Uterus (tissue), 4 donors: Measurements from ENCODE around the gene E2F1. TPM values are rescaled to one million over a fixed set of nuclear protein-coding genes. Genes with fewer than 3 reads are reported as not detected.
"Not testable (repeated sequence)": the region's sequence is repeated elsewhere in the genome, so short reads cannot be mapped to it uniquely, and the experiment has no call there.

Experiments
- DNase-seq, 2 donors: peaks; one replicate each; pipeline ENCODE4 v3.0.0-alpha.2; 2019 to 2020
- H3K27ac ChIP-seq, 2 donors: fragments of 200-600 bp; sonication (generic); 1 replicate in 1 of 2; 2 replicates in 1 of 2; pipeline ENCODE4 v1.5.1; 2016 to 2018
- H3K27me3 ChIP-seq, 2 donors: fragments of 200-600 bp; sonication (generic); one replicate each; pipeline ENCODE4 v1.5.1; 2018 to 2019; ENCODE audit warnings: control low read depth in 1 of 2
- H3K36me3 ChIP-seq, 2 donors: fragments of 200-600 bp; sonication (generic); one replicate each; pipeline ENCODE4 v1.5.1; 2019; ENCODE audit warnings: control low read depth in 1 of 2
- H3K4me1 ChIP-seq, 2 donors: fragments of 200-600 bp; sonication (generic); one replicate each; pipeline ENCODE4 v1.5.1; 2018 to 2019; ENCODE audit warnings: control low read depth in 1 of 2
- H3K4me3 ChIP-seq, 2 donors: fragments of 200-600 bp; sonication (generic); 1 replicate in 1 of 2; 2 replicates in 1 of 2; pipeline ENCODE4 v1.5.1; 2018 to 2019; ENCODE audit warnings: mild to moderate bottlenecking in 1 of 2
- H3K9me3 ChIP-seq, 2 donors: fragments of 200-600 bp; sonication (generic); one replicate each; pipeline ENCODE4 v1.5.1; 2019; ENCODE audit warnings: control low read depth in 1 of 2
- CTCF ChIP-seq, 4 experiments: fragments of 200-600 bp in 2 of 4; fragments of 450-650 bp in 2 of 4; sonication (generic) in 2 of 4; IDR thresholded peaks; one replicate each; pipeline ENCODE4 v1.5.1; 2016 to 2019; ENCODE audit warnings: antibody characterized with exemption in 4 of 4, mild to moderate bottlenecking in 2 of 4, moderate library complexity in 1 of 4
- POLR2A ChIP-seq, 2 donors: fragments of 450-650 bp; IDR thresholded peaks; one replicate each; pipeline ENCODE4 v1.6.1; 2016; ENCODE audit warnings: antibody characterized with exemption in 2 of 2, mild to moderate bottlenecking in 1 of 2, moderate library complexity in 1 of 2
- intact Hi-C: fragments of 100-400 bp; cut with DNase I; formaldehyde crosslinking; loops from one replicate; pipeline ENCODE4 v1.15.1; 2023; ENCODE audit warnings: low total_unique reads
- total RNA-seq, 4 donors: library from RNA; depleted of rRNA in 3 of 4; stranded (reverse); fragments of >200 nt in 3 of 4; gene quantifications; one replicate each; pipeline versions ENCODE4 v1.1.0 to v1.2.4, GENCODE V29; 2014 to 2023
- donor health status: DM: yes; HTN: yes; CAD: no.

E2F1 gene
- total RNA-seq, 4 donors from 2014 or later, result 0.51 to 7.3 (median 1.5) TPM; not detected in 1

- DNase-seq, result no peak
- TF ChIP-seq POLR2A (IDR thresholded peaks at IDR 0.05) (no peak), CTCF (IDR thresholded peaks at IDR 0.05) (no peak)
- intact Hi-C loops, result no loop called here
- Histone ChIP-seq H3K27ac (no peak overlapping the region), H3K36me3 (no peaks in the 10 kb centered on the region), H3K4me1 (peaks cover 0 to under 1% of the 10 kb centered on the region in 2 donors), H3K4me3 (no peak overlapping the region), H3K27me3 (no peaks in the 10 kb centered on the region), H3K9me3 (no peaks in the 10 kb centered on the region)
These were observed 37.7 kb downstream of the E2F1 start for GRCh38 chr20:33648396-33649004.

GRCh38 chr20:33647603-33648395 is 38.4 kb downstream of the E2F1 start:
- H3K27me3 ChIP-seq, result no peaks in the 10 kb centered on the region
- H3K9me3 ChIP-seq, result no peaks in the 10 kb centered on the region
- H3K36me3 ChIP-seq, result no peaks in the 10 kb centered on the region
- intact Hi-C loops, result no loop called here
- DNase-seq, result no peak
- no peak overlapping the region for H3K4me3 ChIP-seq
- no peak overlapping the region for H3K27ac ChIP-seq
- TF ChIP-seq CTCF (IDR thresholded peaks at IDR 0.05), result no peak
- TF ChIP-seq POLR2A (IDR thresholded peaks at IDR 0.05), result no peak
- no peaks in the 10 kb centered on the region for H3K4me1 ChIP-seq

GRCh38 chr20:33646959-33647602 is 39.1 kb downstream of the E2F1 start:
- H3K27ac ChIP-seq, DNase-seq, intact Hi-C loops, H3K4me1 ChIP-seq, H3K9me3 ChIP-seq, H3K4me3 ChIP-seq, H3K36me3 ChIP-seq, H3K27me3 ChIP-seq: not testable (repeated sequence)

GRCh38 chr20:33646191-33646590 is 40.0 kb downstream of the E2F1 start:
- Histone ChIP-seq H3K9me3 (no peaks in the 10 kb centered on the region), H3K4me3 (no peak overlapping the region), H3K36me3 (no peaks in the 10 kb centered on the region), H3K27ac (no peak overlapping the region), H3K4me1 (no peaks in the 10 kb centered on the region), H3K27me3 (no peaks in the 10 kb centered on the region)
- TF ChIP-seq POLR2A (IDR thresholded peaks at IDR 0.05) (no peak), CTCF (IDR thresholded peaks at IDR 0.05) (no peak)
- no peak for DNase-seq
- intact Hi-C loops, result no loop called here

- intact Hi-C loops, result no loop called here
- Histone ChIP-seq H3K9me3 (no peaks in the 10 kb centered on the region), H3K27ac (no peak overlapping the region), H3K36me3 (no peaks in the 10 kb centered on the region), H3K4me1 (no peaks in the 10 kb centered on the region), H3K27me3 (no peaks in the 10 kb centered on the region), H3K4me3 (no peak overlapping the region)
- no peak for DNase-seq
- TF ChIP-seq POLR2A (IDR thresholded peaks at IDR 0.05), result no peak
These were observed 40.8 kb downstream of the E2F1 start for GRCh38 chr20:33645396-33645795.

GRCh38 chr20:33645072-33645358 is 41.2 kb downstream of the E2F1 start:
- H3K36me3 ChIP-seq, result no peaks in the 10 kb centered on the region
- H3K9me3 ChIP-seq, result no peaks in the 10 kb centered on the region
- TF ChIP-seq CTCF (IDR thresholded peaks at IDR 0.05), result no peak
- no peak for TF ChIP-seq POLR2A (IDR thresholded peaks at IDR 0.05)
- H3K27ac ChIP-seq, result no peak overlapping the region
- intact Hi-C loops, result no loop called here
- no peak for DNase-seq
- H3K27me3 ChIP-seq, result no peaks in the 10 kb centered on the region
- no peaks in the 10 kb centered on the region for H3K4me1 ChIP-seq
- no peak overlapping the region for H3K4me3 ChIP-seq
